GM23338 (cell line): Measurements from ENCODE around the gene PARP8. TPM values are rescaled to one million over a fixed set of nuclear protein-coding genes. Genes with fewer than 3 reads are reported as not detected.

Source experiments
- ATAC-seq: fragments of 200-7000 bp; cut with Tn5 transposase; 3 replicates; pipeline ENCODE4 v1.9.1; 2020
- DNase-seq: peaks from one replicate; pipeline ENCODE4 v3.0.0-alpha.2; 2015; ENCODE audit warnings: low spot score
- H2AFZ ChIP-seq: fragments of 200-600 bp; sonication (generic); 2 replicates; pipeline ENCODE4 v1.8.0; 2016; ENCODE audit warnings: antibody characterized with exemption, mild to moderate bottlenecking, moderate library complexity
- H3F3A ChIP-seq: fragments of 200-600 bp; sonication (generic); replicated peaks from 2 replicates; pipeline ENCODE4 v1.8.0; 2017; ENCODE audit warnings: antibody characterized with exemption, mixed run types, low read depth
- H3K27ac ChIP-seq: fragments of 200-600 bp; sonication (generic); 2 replicates; pipeline ENCODE4 v1.6.1; 2016; ENCODE audit warnings: low read depth
- H3K27me3 ChIP-seq: fragments of 200-600 bp; sonication (generic); 2 replicates; pipeline ENCODE4 v1.8.0; 2016; ENCODE audit warnings: mild to moderate bottlenecking, mixed run types, moderate library complexity; ENCODE audit not compliant: insufficient read depth
- H3K36me3 ChIP-seq: fragments of 200-600 bp; sonication (generic); 2 replicates; pipeline ENCODE4 v1.8.0; 2016; ENCODE audit warnings: mild to moderate bottlenecking; ENCODE audit not compliant: insufficient read depth
- H3K4me1 ChIP-seq: fragments of 200-600 bp; sonication (generic); 2 replicates; pipeline ENCODE4 v1.8.0; 2016; ENCODE audit warnings: mild to moderate bottlenecking, moderate library complexity; ENCODE audit not compliant: insufficient read depth
- H3K4me2 ChIP-seq: fragments of 200-600 bp; sonication (generic); 2 replicates; pipeline ENCODE4 v1.7.1; 2017; ENCODE audit warnings: mixed run types
- H3K4me3 ChIP-seq: fragments of 200-600 bp; sonication (generic); 2 replicates; pipeline ENCODE4 v1.6.1; 2016; ENCODE audit warnings: mixed run types
- H3K79me2 ChIP-seq: fragments of 200-600 bp; sonication (generic); replicated peaks from 2 replicates; pipeline ENCODE4 v1.8.0; 2017; ENCODE audit warnings: mild to moderate bottlenecking; ENCODE audit not compliant: insufficient read depth
- H3K9me2 ChIP-seq: fragments of 200-600 bp; sonication (generic); 2 replicates; pipeline ENCODE4 v1.8.0; 2017; ENCODE audit not compliant: insufficient read depth
- H4K20me1 ChIP-seq: fragments of 200-600 bp; sonication (generic); replicated peaks from 2 replicates; pipeline ENCODE4 v1.8.0; 2017; ENCODE audit warnings: mild to moderate bottlenecking; ENCODE audit not compliant: insufficient read depth
- H3K27ac Mint-ChIP-seq: 2 replicates; pipeline ENCODE4 v1.8.0; 2020; ENCODE audit warnings: inconsistent platforms, mild to moderate bottlenecking, moderate library complexity, mixed read lengths
- H3K27me3 Mint-ChIP-seq: 3 replicates; pipeline ENCODE4 v1.8.0; 2022; ENCODE audit warnings: low read depth, mild to moderate bottlenecking, moderate library complexity, mixed read lengths, inconsistent platforms; ENCODE audit not compliant: insufficient read depth, poor library complexity
- H3K36me3 Mint-ChIP-seq: 3 replicates; pipeline ENCODE4 v1.8.0; 2021; ENCODE audit warnings: low read depth, mild to moderate bottlenecking, inconsistent platforms, moderate library complexity, mixed read lengths
- H3K4me1 Mint-ChIP-seq: 3 replicates; pipeline ENCODE4 v1.8.0; 2020; ENCODE audit warnings: mild to moderate bottlenecking, inconsistent platforms, mixed read lengths
- H3K4me3 Mint-ChIP-seq: 3 replicates; pipeline ENCODE4 v1.8.0; 2021; ENCODE audit warnings: moderate library complexity, mild to moderate bottlenecking, inconsistent platforms, mixed read lengths
- H3K9me3 Mint-ChIP-seq: 3 replicates; pipeline ENCODE4 v1.8.0; 2020; ENCODE audit warnings: moderate library complexity, mild to moderate bottlenecking, inconsistent platforms, mixed read lengths
- CREB1 ChIP-seq: fragments of 250-450 bp; sonication (Bioruptor Pico); IDR thresholded peaks from 2 replicates; pipeline ENCODE4 v1.5.0; 2020; ENCODE audit warnings: low read depth, mild to moderate bottlenecking, moderate library complexity
- EZH2 ChIP-seq: fragments of 200-600 bp; sonication (generic); IDR thresholded peaks from one replicate; pipeline ENCODE4 v1.8.0; 2017; ENCODE audit warnings: antibody characterized with exemption, mild to moderate bottlenecking, low read depth; ENCODE audit not compliant: unreplicated experiment
- EZH2phosphoT487 ChIP-seq: fragments of 200-600 bp; sonication (generic); IDR thresholded peaks from one replicate; pipeline ENCODE4 v1.8.1; 2018; ENCODE audit warnings: antibody characterized with exemption; ENCODE audit not compliant: unreplicated experiment
- JUNB ChIP-seq: IDR thresholded peaks from one replicate; pipeline ENCODE4 v1.6.1; 2016; ENCODE audit warnings: antibody characterized with exemption; ENCODE audit not compliant: unreplicated experiment
- NANOG ChIP-seq: IDR thresholded peaks from 2 replicates; pipeline ENCODE4 v1.6.1; 2016; ENCODE audit warnings: antibody characterized with exemption, borderline replicate concordance
- POLR2AphosphoS5 ChIP-seq: IDR thresholded peaks from 2 replicates; pipeline ENCODE4 v1.6.1; 2016; ENCODE audit warnings: antibody characterized with exemption, low read depth
- REST ChIP-seq: IDR thresholded peaks from one replicate; pipeline ENCODE4 v1.6.1; 2018; ENCODE audit warnings: antibody characterized with exemption; ENCODE audit not compliant: unreplicated experiment
- STAT1 ChIP-seq: IDR thresholded peaks from one replicate; pipeline ENCODE4 v1.6.1; 2016; ENCODE audit warnings: antibody characterized with exemption; ENCODE audit not compliant: unreplicated experiment
- ZNF114 ChIP-seq: fragments of 250-450 bp; sonication (Bioruptor Pico); IDR thresholded peaks from 2 replicates; pipeline ENCODE4 v1.5.0; 2020; ENCODE audit warnings: mild to moderate bottlenecking, moderate library complexity
- ZNF331 ChIP-seq: fragments of 250-450 bp; sonication (Bioruptor Pico); IDR thresholded peaks from 2 replicates; pipeline ENCODE4 v1.5.0; 2020; ENCODE audit warnings: low read depth, mild to moderate bottlenecking, moderate library complexity
- ZNF462 ChIP-seq: fragments of 250-450 bp; sonication (Bioruptor Pico); IDR thresholded peaks from 2 replicates; pipeline ENCODE4 v1.5.0; 2020; ENCODE audit warnings: mild to moderate bottlenecking, moderate library complexity
- polyA plus RNA-seq: library from polyadenylated mRNA; unstranded; fragments of >200 nt; fragmentation: Nextera tagmentation; extraction: Ambion mirVana; gene quantifications from 2 replicates; pipeline ENCODE4 v1.2.1, GENCODE V29; 2016
- total RNA-seq: library from RNA; depleted of rRNA; stranded (reverse); fragments of >200 nt; shearing (Covaris generic); gene quantifications from 2 replicates; pipeline ENCODE4 v1.2.3, GENCODE V29; 2014
- TF ChIP-seq, protein P1 (sequence below): IDR thresholded peaks from 2 replicates; pipeline ENCODE4 v1.6.1; 2016; ENCODE audit warnings: antibody characterized with exemption
- TF ChIP-seq, protein P2 (sequence below), 2 experiments: fragments of 200-600 bp in 1 of 2; sonication (generic) in 1 of 2; conservative IDR thresholded peaks; 2 replicates each; pipeline versions ENCODE4 v1.5.1 to v1.6.1; 2016 to 2017; ENCODE audit warnings: antibody characterized with exemption in 2 of 2, low read depth in 2 of 2, mild to moderate bottlenecking in 2 of 2, moderate library complexity in 1 of 2

Gene PARP8
- total and polyA plus RNA-seq, 2 experiments from 2014 or later: 13.0 to 25.0 TPM

- DNase-seq (no peak), ATAC-seq (no peak)
- H3K9me2 ChIP-seq: no peaks in the 10 kb centered on the region
- no peaks in the 10 kb centered on the region for H3K27me3 ChIP-seq
- no peak for TF ChIP-seq NANOG
- no peak for TF ChIP-seq JUNB
- TF ChIP-seq ZNF114 (CRISPR knock-in tag): no peak
- TF ChIP-seq EZH2: no peak
- TF ChIP-seq, protein P1, sequence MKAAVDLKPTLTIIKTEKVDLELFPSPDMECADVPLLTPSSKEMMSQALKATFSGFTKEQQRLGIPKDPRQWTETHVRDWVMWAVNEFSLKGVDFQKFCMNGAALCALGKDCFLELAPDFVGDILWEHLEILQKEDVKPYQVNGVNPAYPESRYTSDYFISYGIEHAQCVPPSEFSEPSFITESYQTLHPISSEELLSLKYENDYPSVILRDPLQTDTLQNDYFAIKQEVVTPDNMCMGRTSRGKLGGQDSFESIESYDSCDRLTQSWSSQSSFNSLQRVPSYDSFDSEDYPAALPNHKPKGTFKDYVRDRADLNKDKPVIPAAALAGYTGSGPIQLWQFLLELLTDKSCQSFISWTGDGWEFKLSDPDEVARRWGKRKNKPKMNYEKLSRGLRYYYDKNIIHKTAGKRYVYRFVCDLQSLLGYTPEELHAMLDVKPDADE: no peak
- no peak for TF ChIP-seq EZH2phosphoT487
- no peak for TF ChIP-seq POLR2AphosphoS5
- no peak for TF ChIP-seq ZNF462
- TF ChIP-seq REST: no peak
- TF ChIP-seq, protein P2, sequence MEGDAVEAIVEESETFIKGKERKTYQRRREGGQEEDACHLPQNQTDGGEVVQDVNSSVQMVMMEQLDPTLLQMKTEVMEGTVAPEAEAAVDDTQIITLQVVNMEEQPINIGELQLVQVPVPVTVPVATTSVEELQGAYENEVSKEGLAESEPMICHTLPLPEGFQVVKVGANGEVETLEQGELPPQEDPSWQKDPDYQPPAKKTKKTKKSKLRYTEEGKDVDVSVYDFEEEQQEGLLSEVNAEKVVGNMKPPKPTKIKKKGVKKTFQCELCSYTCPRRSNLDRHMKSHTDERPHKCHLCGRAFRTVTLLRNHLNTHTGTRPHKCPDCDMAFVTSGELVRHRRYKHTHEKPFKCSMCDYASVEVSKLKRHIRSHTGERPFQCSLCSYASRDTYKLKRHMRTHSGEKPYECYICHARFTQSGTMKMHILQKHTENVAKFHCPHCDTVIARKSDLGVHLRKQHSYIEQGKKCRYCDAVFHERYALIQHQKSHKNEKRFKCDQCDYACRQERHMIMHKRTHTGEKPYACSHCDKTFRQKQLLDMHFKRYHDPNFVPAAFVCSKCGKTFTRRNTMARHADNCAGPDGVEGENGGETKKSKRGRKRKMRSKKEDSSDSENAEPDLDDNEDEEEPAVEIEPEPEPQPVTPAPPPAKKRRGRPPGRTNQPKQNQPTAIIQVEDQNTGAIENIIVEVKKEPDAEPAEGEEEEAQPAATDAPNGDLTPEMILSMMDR (conservative IDR thresholded peaks at IDR 0.05; ENCODE audit: low read depth in 2 of 2): no peak
- no peak for TF ChIP-seq CREB1 (CRISPR knock-in tag)
- no peak for TF ChIP-seq ZNF331 (CRISPR knock-in tag)
- no peak for TF ChIP-seq STAT1
- no peaks in the 10 kb centered on the region for H3F3A ChIP-seq
- Mint-ChIP-seq H3K27me3 (no peaks in the 10 kb centered on the region), H3K9me3 (no peaks in the 10 kb centered on the region), H3K4me3 (no peak overlapping the region), H3K27ac (no peak overlapping the region), H3K4me1 (no peaks in the 10 kb centered on the region), H3K36me3 (peaks cover 20% of the 10 kb centered on the region; the same call in 2 of the 3 replicates)
- H3K36me3 ChIP-seq: peaks cover 5% of the 10 kb centered on the region; the same call in 1 of the 2 replicates
- no peaks in the 10 kb centered on the region for H3K4me1 ChIP-seq
- no peak overlapping the region for H3K4me2 ChIP-seq
- H2AFZ ChIP-seq: no peak overlapping the region
- no peaks in the 10 kb centered on the region for H3K79me2 ChIP-seq
- no peaks in the 10 kb centered on the region for H4K20me1 ChIP-seq
- H3K4me3 ChIP-seq: no peak overlapping the region
- H3K27ac ChIP-seq: no peak overlapping the region
Measured at GRCh38 chr5:50823568-50823967, 157.1 kb downstream of the PARP8 start.
